A549 (cell line): Measurements from ENCODE around the gene TSTD2. TPM values are rescaled to one million over a fixed set of nuclear protein-coding genes. Genes with fewer than 3 reads are reported as not detected.

Experiments
- ATAC-seq, 2 experiments: fragments of 200-7000 bp in 1 of 2; fragments of >200 bp in 1 of 2; cut with Nextera tagmentation in 1 of 2; cut with Tn5 transposase in 1 of 2; 3 replicates each; pipeline versions ENCODE4 v1.8.0 to v1.9.1; 2018 to 2020; ENCODE audit warnings: mild to moderate bottlenecking in 1 of 2, moderate library complexity in 1 of 2
- CTCF ChIA-PET: fragments of 300-600 bp; sonication (Branson Sonifier 250); formaldehyde crosslinking; extraction: SDS; loops from one replicate; lab custom pipeline; 2021; ENCODE audit warnings: antibody characterized with exemption, inconsistent platforms; lab: Yijun Ruan, JAX
- POLR2A ChIA-PET: fragments of 350-600 bp; formaldehyde crosslinking; extraction: SDS; loops from one replicate; lab custom pipeline; 2021; ENCODE audit warnings: antibody characterized with exemption, inconsistent platforms; lab: Yijun Ruan, JAX
- DNase-seq, 2 experiments: peaks; one replicate each; pipeline versions ENCODE4 v3.0.0 to v3.0.0-alpha.2; 2011 to 2016; ENCODE audit warnings: low read depth in 1 of 2, low spot score in 1 of 2
- FAIRE-seq: peaks from 2 replicates; lab custom pipeline; 2011; peaks lifted over from hg19 to GRCh38; lab: Jason Lieb, UNC
- H3K27ac ChIP-seq, 2 experiments: fragments of >200 bp; sonication (Bioruptor Twin); formaldehyde crosslinking; 3 replicates each; pipeline ENCODE4 v1.5.1; 2016 to 2017
- H3K4me1 ChIP-seq: fragments of >200 bp; sonication (Bioruptor Twin); formaldehyde crosslinking; 3 replicates; pipeline ENCODE4 v1.6.1; 2016
- H3K4me2 ChIP-seq: fragments of >200 bp; sonication (Bioruptor Twin); formaldehyde crosslinking; 3 replicates; pipeline ENCODE4 v1.6.1; 2016
- H3K4me3 ChIP-seq: fragments of >200 bp; sonication (Bioruptor Twin); formaldehyde crosslinking; 3 replicates; pipeline ENCODE4 v1.5.1; 2016
- H3K9me3 ChIP-seq: fragments of >200 bp; sonication (Bioruptor Twin); formaldehyde crosslinking; 3 replicates; pipeline ENCODE4 v1.6.1; 2016
- BCL3 ChIP-seq: fragments of >200 bp; sonication (Bioruptor Twin); formaldehyde crosslinking; IDR thresholded peaks from 3 replicates; pipeline ENCODE4 v1.6.1; 2016
- CBX2 ChIP-seq: fragments of 200-600 bp; sonication (generic); IDR thresholded peaks from 2 replicates; pipeline ENCODE4 v1.6.1; 2016; ENCODE audit warnings: low read depth, mild to moderate bottlenecking, borderline replicate concordance
- EHMT2 ChIP-seq: fragments of 200-600 bp; sonication (generic); IDR thresholded peaks from 2 replicates; pipeline ENCODE4 v1.6.1; 2016; ENCODE audit warnings: antibody characterized with exemption, low read depth, mild to moderate bottlenecking, moderate library complexity
- ESRRA ChIP-seq: fragments of 150-350 bp; IDR thresholded peaks from 2 replicates; pipeline ENCODE4 v1.6.1; 2014; ENCODE audit warnings: mild to moderate bottlenecking, low read length, borderline replicate concordance
- FOXS1 ChIP-seq: fragments of 250-450 bp; sonication (Bioruptor Pico); IDR thresholded peaks from 2 replicates; pipeline ENCODE4 v1.5.0; 2020; ENCODE audit warnings: mild to moderate bottlenecking, moderate library complexity
- HEYL ChIP-seq: fragments of 250-450 bp; sonication (Bioruptor Pico); IDR thresholded peaks from 2 replicates; pipeline ENCODE4 v1.8.0; 2021; ENCODE audit warnings: mild to moderate bottlenecking, moderate library complexity
- HOXA7 ChIP-seq: fragments of 250-450 bp; sonication (Bioruptor Pico); IDR thresholded peaks from 2 replicates; pipeline ENCODE4 v1.5.0; 2020; ENCODE audit warnings: mild to moderate bottlenecking, moderate library complexity
- JUNB ChIP-seq: fragments of >200 bp; sonication (Bioruptor Twin); formaldehyde crosslinking; IDR thresholded peaks from 2 replicates; pipeline ENCODE4 v1.6.1; 2016
- KDM1A ChIP-seq: fragments of 200-600 bp; sonication (generic); IDR thresholded peaks from 2 replicates; pipeline ENCODE4 v1.6.1; 2016; ENCODE audit warnings: low read depth, mild to moderate bottlenecking
- KDM5A ChIP-seq: fragments of 200-600 bp; sonication (generic); IDR thresholded peaks from 2 replicates; pipeline ENCODE4 v1.6.1; 2016; ENCODE audit warnings: antibody characterized with exemption, mild to moderate bottlenecking
- MAFK ChIP-seq: fragments of 450-650 bp; IDR thresholded peaks from 2 replicates; pipeline ENCODE4 v1.6.1; 2014; ENCODE audit not compliant: partially characterized antibody
- MAX ChIP-seq: IDR thresholded peaks from 2 replicates; pipeline ENCODE4 v1.6.1; 2012
- NFE2L2 ChIP-seq: fragments of 150-350 bp; conservative IDR thresholded peaks from 2 replicates; pipeline ENCODE4 v1.6.1; 2014; ENCODE audit warnings: low read length
- NR3C1 ChIP-seq: fragments of >200 bp; sonication (Bioruptor Twin); formaldehyde crosslinking; IDR thresholded peaks from 3 replicates; pipeline ENCODE4 v1.6.1; 2017
- PHF8 ChIP-seq: fragments of 200-600 bp; sonication (generic); IDR thresholded peaks from 2 replicates; pipeline ENCODE4 v1.6.1; 2016; ENCODE audit warnings: low read depth, mild to moderate bottlenecking, antibody characterized with exemption, moderate library complexity, borderline replicate concordance
- POLR2A ChIP-seq: IDR thresholded peaks from 2 replicates; pipeline ENCODE4 v1.6.1; 2012; ENCODE audit warnings: mild to moderate bottlenecking, low read length
- RARB ChIP-seq: fragments of 250-450 bp; sonication (Bioruptor Pico); IDR thresholded peaks from 2 replicates; pipeline ENCODE4 v1.8.0; 2021; ENCODE audit warnings: mild to moderate bottlenecking, moderate library complexity
- REST ChIP-seq: fragments of 200-600 bp; sonication (generic); IDR thresholded peaks from 2 replicates; pipeline ENCODE4 v1.6.1; 2016; ENCODE audit warnings: antibody characterized with exemption, mild to moderate bottlenecking, moderate library complexity
- SREBF2 ChIP-seq: fragments of 450-650 bp; IDR thresholded peaks from 2 replicates; pipeline ENCODE4 v1.6.1; 2014; ENCODE audit warnings: mild to moderate bottlenecking, moderate library complexity
- TFCP2L1 ChIP-seq: fragments of 250-450 bp; sonication (Bioruptor Pico); IDR thresholded peaks from 2 replicates; pipeline ENCODE4 v1.5.0; 2021; ENCODE audit warnings: mild to moderate bottlenecking
- USF2 ChIP-seq: fragments of 450-650 bp; IDR thresholded peaks from 2 replicates; pipeline ENCODE4 v1.6.1; 2014; ENCODE audit warnings: antibody characterized with exemption
- ZC3H11A ChIP-seq: fragments of 450-650 bp; IDR thresholded peaks from 2 replicates; pipeline ENCODE4 v1.6.1; 2014; ENCODE audit warnings: antibody characterized with exemption, mild to moderate bottlenecking
- ZNF302 ChIP-seq: fragments of 250-450 bp; sonication (Bioruptor Pico); IDR thresholded peaks from 2 replicates; pipeline ENCODE4 v1.9.0; 2021; ENCODE audit warnings: inconsistent platforms, mild to moderate bottlenecking, moderate library complexity
- WGBS: methylation state at CpG from one replicate; pipeline ENCODE4 v1.1.6; 2017; ENCODE audit errors: missing lambda C conversion rate; 5-methylcytosine and 5-hydroxymethylcytosine counted together
- polyA plus RNA-seq, 4 experiments: library from polyadenylated mRNA; depleted of rRNA in 3 of 4; stranded (reverse); fragments of >200 nt; fragmentation: RNase III in 1 of 4; extraction: RNeasy Plus Mini Kit Qiagen cat#74134 plus additional on column Dnase treatment in 1 of 4; gene quantifications; 2 replicates in 3 of 4; 3 replicates in 1 of 4; pipeline ENCODE4 v1.2.3, GENCODE V29; 2011 to 2017
- TF ChIP-seq, protein P1 (sequence below): IDR thresholded peaks from 2 replicates; pipeline ENCODE4 v1.6.1; 2012

TSTD2 gene
- polyA plus RNA-seq, 2 of the 4 experiments (the other 2 are of a cell fraction), result 11.4 to 37.4 TPM

GRCh38 chr9:97571664-97572063 lies 61.5 kb downstream of the TSTD2 start (continued):
- TF ChIP-seq EHMT2 (no peak), MAFK (no peak), NR3C1 (no peak), HEYL (no peak), RARB (CRISPR knock-in tag) (no peak), MAX (no peak), SREBF2 (no peak), ZC3H11A (no peak)

DNA sequence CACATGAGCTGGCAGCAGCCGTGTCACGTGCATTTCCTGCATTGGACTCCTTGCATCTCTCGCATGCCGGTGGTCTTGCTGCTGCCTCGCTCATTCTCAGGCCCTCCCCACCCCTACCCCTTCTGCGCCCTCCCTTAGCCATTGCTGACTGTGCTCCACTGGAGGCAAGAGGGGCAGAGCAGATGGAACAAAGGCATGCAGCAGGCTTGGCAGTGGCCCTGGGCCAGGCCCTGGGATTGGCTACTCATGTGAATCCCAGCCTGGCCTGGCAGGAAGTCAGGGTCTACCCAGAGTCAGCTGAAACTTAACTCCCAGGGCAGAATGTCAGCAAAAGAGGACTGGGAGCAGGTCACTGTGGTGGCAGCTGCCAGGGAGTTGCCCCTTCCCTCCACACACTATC lies 62.3 kb downstream of the TSTD2 start:
- TF ChIP-seq USF2, result no peak
- no peak for TF ChIP-seq HOXA7 (CRISPR knock-in tag)
- TF ChIP-seq ZC3H11A, result no peak
- TF ChIP-seq ZNF302 (CRISPR knock-in tag), result no peak
- DNase-seq (no peak), FAIRE-seq (no peak), ATAC-seq (no peak)
- no peaks in the 10 kb centered on the region for H3K4me1 ChIP-seq
- POLR2A ChIA-PET, result no interaction called here
- H3K27ac ChIP-seq, result no peak overlapping the region
- no peak overlapping the region for H3K4me3 ChIP-seq
- CTCF ChIA-PET, result interaction anchor here (0.7 to 1.3 kb wide), 3 partner anchors 9 to 109 kb away, joined by 3 to 7 read pairs (median 4); no protein-coding TSS in a partner anchor
- H3K4me2 ChIP-seq, result no peak overlapping the region
- 91% methylated on average over 6 of the region's 6 CpGs for WGBS
- no peaks in the 10 kb centered on the region for H3K9me3 ChIP-seq

- TF ChIP-seq KDM1A (no peak), SREBF2 (no peak)
- FAIRE-seq (no peak), ATAC-seq (no peak), DNase-seq (no peak)
- Histone ChIP-seq H3K4me2 (no peak overlapping the region), H3K4me1 (peaks cover 11% of the 10 kb centered on the region), H3K27ac (no peak overlapping the region), H3K9me3 (no peaks in the 10 kb centered on the region), H3K4me3 (no peak overlapping the region)
- ChIA-PET POLR2A (no interaction called here), CTCF (interaction anchor here (0.9 to 3.9 kb wide), 6 partner anchors 10 to 101 kb away, joined by 3 to 21 read pairs (median 4); no protein-coding TSS in a partner anchor)
- WGBS, result 68% methylated on average over 11 of the region's 11 CpGs
These were observed 64.5 kb downstream of the TSTD2 start for GRCh38 chr9:97568461-97569275.

DNA sequence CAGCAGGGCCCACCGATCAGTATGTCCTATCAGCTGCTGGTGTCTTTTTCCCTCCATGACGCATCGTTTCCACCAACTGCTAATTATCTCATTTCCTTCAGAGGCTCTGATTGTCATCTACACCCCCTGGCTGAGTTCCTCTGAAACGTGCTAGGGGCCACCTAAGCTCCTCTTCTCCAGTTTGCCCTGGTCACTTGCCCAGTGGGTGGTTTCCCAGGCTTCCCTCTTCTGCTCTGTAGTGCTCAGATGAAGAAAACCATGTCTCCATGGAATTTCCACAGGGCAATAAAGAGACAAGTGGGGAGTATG lies 65.3 kb downstream of the TSTD2 start:
- ChIA-PET CTCF (interaction anchor here (0.9 to 3.9 kb wide), 3 partner anchors 12 to 48 kb away, joined by 3 to 21 read pairs (median 9); no protein-coding TSS in a partner anchor), POLR2A (no interaction called here)
- DNase-seq, result no peak
- no peak for FAIRE-seq
- no peak overlapping the region for H3K4me2 ChIP-seq
- no peak for TF ChIP-seq CBX2
- TF ChIP-seq, protein P1, sequence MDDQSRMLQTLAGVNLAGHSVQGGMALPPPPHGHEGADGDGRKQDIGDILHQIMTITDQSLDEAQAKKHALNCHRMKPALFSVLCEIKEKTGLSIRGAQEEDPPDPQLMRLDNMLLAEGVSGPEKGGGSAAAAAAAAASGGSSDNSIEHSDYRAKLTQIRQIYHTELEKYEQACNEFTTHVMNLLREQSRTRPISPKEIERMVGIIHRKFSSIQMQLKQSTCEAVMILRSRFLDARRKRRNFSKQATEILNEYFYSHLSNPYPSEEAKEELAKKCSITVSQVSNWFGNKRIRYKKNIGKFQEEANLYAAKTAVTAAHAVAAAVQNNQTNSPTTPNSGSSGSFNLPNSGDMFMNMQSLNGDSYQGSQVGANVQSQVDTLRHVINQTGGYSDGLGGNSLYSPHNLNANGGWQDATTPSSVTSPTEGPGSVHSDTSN, result no peak
- TF ChIP-seq REST, result no peak
- no peak for TF ChIP-seq FOXS1
- no peak for TF ChIP-seq POLR2A
- TF ChIP-seq JUNB, result no peak
- TF ChIP-seq PHF8, result no peak
- TF ChIP-seq NFE2L2, result no peak
- no peak for TF ChIP-seq MAX
- TF ChIP-seq USF2, result no peak
- no peak for TF ChIP-seq ESRRA
- TF ChIP-seq BCL3, result no peak
- TF ChIP-seq TFCP2L1, result no peak
- no peak for TF ChIP-seq KDM5A
- H3K4me1 ChIP-seq, result peaks cover 11% of the 10 kb centered on the region
- no peak overlapping the region for H3K27ac ChIP-seq
- H3K4me3 ChIP-seq, result no peak overlapping the region
- ATAC-seq, result no peak
- H3K9me3 ChIP-seq, result no peaks in the 10 kb centered on the region
- WGBS, result 72% methylated on average over 4 of the region's 4 CpGs
